ENCODE results near the gene GPR162.

Gene GPR162

GRCh38 chr12:6821591-6822425, at the start of gene GPR162:
TSS of gene GPR162 (plus strand) at chr12:6821821. CDS start at chr12:6823899, 2,078 bp downstream.
- DNase-seq, result no peak

- DNase-seq, result no peak
These were observed 49.3 kb upstream of the GPR162 start, which contains the start of gene LAG3 for GRCh38 chr12:6772331-6772695. TSS of gene LAG3 (plus strand) at chr12:6772520. CDS start at chr12:6772853, 333 bp downstream.

- DNase-seq, result no peak
These were observed 48.7 kb upstream of the GPR162 start for GRCh38 chr12:6772726-6773589.

GRCh38 chr12:6773590-6774351, 47.9 kb upstream of the GPR162 start:
- no peak for DNase-seq

GRCh38 chr12:6774499-6775062, 47.0 kb upstream of the GPR162 start:
- DNase-seq, result no peak

GRCh38 chr12:6775185-6776174, 46.1 kb upstream of the GPR162 start:
- DNase-seq, result no peak

GRCh38 chr12:6777386-6777785, 44.2 kb upstream of the GPR162 start:
- DNase-seq, result no peak

GRCh38 chr12:6778217-6778573, 43.4 kb upstream of the GPR162 start:
- DNase-seq, result no peak

GRCh38 chr12:6778574-6779550, 42.8 kb upstream of the GPR162 start:
- peak; percentile 86 for DNase-seq

- DNase-seq, result no peak
These were observed 41.8 kb upstream of the GPR162 start for GRCh38 chr12:6779708-6780432.

- no peak for DNase-seq
These were observed 41.0 kb upstream of the GPR162 start for GRCh38 chr12:6780573-6780972.

- no peak for DNase-seq
These were observed 39.5 kb upstream of the GPR162 start for GRCh38 chr12:6782119-6782518.

- no peak for DNase-seq
These were observed 38.6 kb upstream of the GPR162 start for GRCh38 chr12:6782850-6783566.

GRCh38 chr12:6783828-6784227, 37.8 kb upstream of the GPR162 start:
- DNase-seq, result no peak

GRCh38 chr12:6784296-6784695, 37.3 kb upstream of the GPR162 start:
- no peak for DNase-seq

- DNase-seq, result no peak
These were observed 36.9 kb upstream of the GPR162 start for GRCh38 chr12:6784761-6785160.

- no peak for DNase-seq
These were observed 35.1 kb upstream of the GPR162 start for GRCh38 chr12:6786416-6787094.

GRCh38 chr12:6787309-6787708, 34.3 kb upstream of the GPR162 start:
- DNase-seq, result no peak
